Measurements from ENCODE around the gene ZNF592.

Gene ZNF592

DNA sequence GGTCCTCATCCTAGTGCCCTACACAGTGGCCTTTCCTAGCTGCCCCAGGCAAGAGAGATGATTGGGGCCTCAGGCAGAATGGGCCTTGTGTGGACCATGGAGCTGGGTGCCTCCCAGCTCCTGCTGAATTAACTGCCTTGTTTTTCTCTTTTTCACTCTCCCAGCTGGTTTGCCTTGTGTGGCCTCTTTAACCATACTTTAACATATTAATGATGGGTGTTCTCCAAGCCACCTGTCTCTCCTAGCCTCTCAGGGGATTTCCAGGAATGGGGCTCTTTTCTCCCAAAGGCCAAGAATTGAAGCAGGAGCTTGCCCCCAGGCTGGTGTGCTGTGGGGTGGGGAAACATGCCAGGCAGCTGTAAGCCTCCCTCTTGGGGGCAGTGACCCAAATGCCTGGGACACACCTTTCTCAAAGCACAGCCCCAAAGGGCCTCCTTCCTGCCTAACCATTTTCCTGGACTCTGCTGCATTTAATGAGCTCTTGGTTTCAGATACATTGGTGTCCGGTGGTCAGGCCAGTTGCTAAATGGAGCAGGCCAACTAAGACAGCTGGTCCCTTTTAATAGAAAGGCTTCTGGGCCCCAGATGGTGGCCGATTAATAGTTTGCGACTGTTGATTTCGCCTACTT is 74.4 kb downstream of the ZNF592 start:
- no peak for DNase-seq (ENCODE audit: extremely low spot score)
- ChIA-PET CTCF (interaction anchor here (0.8 to 1.9 kb wide), 5 partner anchors 8 to 166 kb away, joined by 3 to 5 read pairs (median 5); no protein-coding TSS in a partner anchor), POLR2A (interaction anchor here (0.6 to 2.1 kb wide), 2 partner anchors 107 to 724 kb away, joined by 3 to 5 read pairs; partner anchors contain the start of gene SEC11A)
- TF ChIP-seq, protein P1, sequence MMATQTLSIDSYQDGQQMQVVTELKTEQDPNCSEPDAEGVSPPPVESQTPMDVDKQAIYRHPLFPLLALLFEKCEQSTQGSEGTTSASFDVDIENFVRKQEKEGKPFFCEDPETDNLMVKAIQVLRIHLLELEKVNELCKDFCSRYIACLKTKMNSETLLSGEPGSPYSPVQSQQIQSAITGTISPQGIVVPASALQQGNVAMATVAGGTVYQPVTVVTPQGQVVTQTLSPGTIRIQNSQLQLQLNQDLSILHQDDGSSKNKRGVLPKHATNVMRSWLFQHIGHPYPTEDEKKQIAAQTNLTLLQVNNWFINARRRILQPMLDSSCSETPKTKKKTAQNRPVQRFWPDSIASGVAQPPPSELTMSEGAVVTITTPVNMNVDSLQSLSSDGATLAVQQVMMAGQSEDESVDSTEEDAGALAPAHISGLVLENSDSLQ (IDR thresholded peaks at IDR 0.05), result no peak
- TF ChIP-seq HDGF (IDR thresholded peaks at IDR 0.05; ENCODE audit: borderline replicate concordance) (no peak), FOXA1 (IDR thresholded peaks at IDR 0.05) (no peak), FOXK2 (IDR thresholded peaks at IDR 0.05) (no peak), FOXM1 (IDR thresholded peaks at IDR 0.05; ENCODE audit: borderline replicate concordance) (no peak), ZNF384 (IDR thresholded peaks at IDR 0.05) (no peak), SUZ12 (IDR thresholded peaks at IDR 0.05) (no peak), L3MBTL2 (conservative IDR thresholded peaks at IDR 0.05) (no peak), LEF1 (IDR thresholded peaks at IDR 0.05; ENCODE audit: borderline replicate concordance) (no peak)

DNA sequence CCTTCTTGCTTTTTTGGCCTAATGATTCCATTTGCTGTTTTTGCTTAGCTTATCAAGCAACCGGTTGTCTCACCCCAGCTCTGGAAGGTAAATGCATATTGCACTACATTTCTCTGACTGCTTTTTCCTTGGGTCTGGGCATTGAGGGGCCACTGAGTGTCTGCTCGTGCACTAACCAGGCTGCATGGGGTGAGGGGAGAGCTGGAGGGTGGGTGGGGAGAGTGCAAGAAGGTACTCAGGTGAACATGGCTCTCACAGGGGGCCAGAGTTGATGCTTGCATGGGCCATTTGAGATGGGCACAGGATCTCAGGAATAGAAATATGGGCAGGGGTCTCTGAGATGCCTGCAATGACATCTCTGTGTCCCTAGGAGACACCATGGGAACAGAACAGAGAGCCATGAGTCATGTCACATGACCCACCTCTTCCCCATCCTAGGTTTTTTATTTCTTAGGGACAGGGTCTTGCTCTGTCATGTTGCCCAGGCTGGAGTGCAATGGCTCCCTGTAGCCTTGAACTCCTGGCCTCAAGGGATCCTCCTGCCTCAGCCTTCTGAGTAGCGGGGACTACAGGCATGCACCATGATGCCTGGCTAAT is 75.0 kb downstream of the ZNF592 start:
- CTCF ChIA-PET, result interaction anchor here (1.1 to 1.4 kb wide), 2 partner anchors 55 to 105 kb away, joined by 5 read pairs; no protein-coding TSS in a partner anchor
- no peak for DNase-seq (ENCODE audit: extremely low spot score)
- POLR2A ChIA-PET, result interaction anchor here (2.1 kb wide), 1 partner anchor 107 kb away, joined by 5 read pairs; the partner anchor contains the start of gene SEC11A
- TF ChIP-seq SP1 (IDR thresholded peaks at IDR 0.05), result no peak
- TF ChIP-seq LEF1 (IDR thresholded peaks at IDR 0.05; ENCODE audit: borderline replicate concordance), result no peak
- no peak for TF ChIP-seq NFRKB (IDR thresholded peaks at IDR 0.05)

GRCh38 chr15:84824260-84825007 is 76.0 kb downstream of the ZNF592 start:
- ChIA-PET POLR2A (interaction anchor here (2.1 kb wide), 1 partner anchor 108 kb away, joined by 5 read pairs; the partner anchor contains the start of gene SEC11A), CTCF (interaction anchor here (0.6 to 1.5 kb wide), 3 partner anchors 104 to 1235 kb away, joined by 3 to 6 read pairs (median 5); no protein-coding TSS in a partner anchor)
- TF ChIP-seq LEF1 (IDR thresholded peaks at IDR 0.05; ENCODE audit: borderline replicate concordance) (no peak), FOXK2 (IDR thresholded peaks at IDR 0.05) (no peak), ARNT (IDR thresholded peaks at IDR 0.05) (no peak), FOXA1 (IDR thresholded peaks at IDR 0.05) (no peak), L3MBTL2 (conservative IDR thresholded peaks at IDR 0.05) (no peak), ZNF384 (IDR thresholded peaks at IDR 0.05) (no peak), BHLHE40 (IDR thresholded peaks at IDR 0.05; ENCODE audit: borderline replicate concordance) (no peak), SP1 (IDR thresholded peaks at IDR 0.05) (no peak), ELF4 (IDR thresholded peaks at IDR 0.05) (no peak), FOXM1 (IDR thresholded peaks at IDR 0.05; ENCODE audit: borderline replicate concordance) (no peak), CTBP1 (IDR thresholded peaks at IDR 0.05; ENCODE audit: borderline replicate concordance) (no peak), NFRKB (IDR thresholded peaks at IDR 0.05) (no peak), SUZ12 (IDR thresholded peaks at IDR 0.05) (no peak), HDGF (IDR thresholded peaks at IDR 0.05; ENCODE audit: borderline replicate concordance) (no peak), TARDBP (IDR thresholded peaks at IDR 0.05) (no peak)
- TF ChIP-seq, protein P1 (IDR thresholded peaks at IDR 0.05), result no peak
- DNase-seq (ENCODE audit: extremely low spot score), result no peak

GRCh38 chr15:84826369-84826823 is 78.0 kb downstream of the ZNF592 start:
- POLR2A ChIA-PET, result no interaction called here
- DNase-seq (ENCODE audit: extremely low spot score), result peak; percentile 73
- TF ChIP-seq ELF4 (IDR thresholded peaks at IDR 0.05) (no peak), ZNF384 (IDR thresholded peaks at IDR 0.05) (no peak), BHLHE40 (IDR thresholded peaks at IDR 0.05; ENCODE audit: borderline replicate concordance) (no peak), FOXA1 (IDR thresholded peaks at IDR 0.05) (no peak), HDGF (IDR thresholded peaks at IDR 0.05; ENCODE audit: borderline replicate concordance) (no peak)
- TF ChIP-seq, protein P1 (IDR thresholded peaks at IDR 0.05), result no peak
- CTCF ChIA-PET, result interaction anchor here (1.3 to 1.5 kb wide), 3 partner anchors 8 to 218 kb away, joined by 3 to 7 read pairs (median 6); no protein-coding TSS in a partner anchor

GRCh38 chr15:84827246-84827645 is 78.9 kb downstream of the ZNF592 start:
- ChIA-PET CTCF (interaction anchor here (0.7 to 1.6 kb wide), 6 partner anchors 9 to 217 kb away, joined by 3 to 4 read pairs (median 4); no protein-coding TSS in a partner anchor), POLR2A (no interaction called here)
- TF ChIP-seq LEF1 (IDR thresholded peaks at IDR 0.05; ENCODE audit: borderline replicate concordance) (no peak), TARDBP (IDR thresholded peaks at IDR 0.05) (no peak), ARNT (IDR thresholded peaks at IDR 0.05) (no peak), ZNF384 (IDR thresholded peaks at IDR 0.05) (no peak), FOXM1 (IDR thresholded peaks at IDR 0.05; ENCODE audit: borderline replicate concordance) (no peak), ELF4 (IDR thresholded peaks at IDR 0.05) (no peak), SP1 (IDR thresholded peaks at IDR 0.05) (no peak), HDGF (IDR thresholded peaks at IDR 0.05; ENCODE audit: borderline replicate concordance) (no peak)
- TF ChIP-seq, protein P1 (IDR thresholded peaks at IDR 0.05), result no peak
- DNase-seq (ENCODE audit: extremely low spot score), result no peak
